NCI-H187 treated with DMSO at 0.1 percent for 48 hours (cell line): ENCODE results near the gene RANGRF.

ENCODE experiments used
- DNase-seq: peaks from one replicate; lab custom pipeline; 2025; lab: John Stamatoyannopoulos, UW

Gene RANGRF

GRCh38 chr17:8274816-8275215 lies 13.7 kb upstream of the RANGRF start:
- no peak for DNase-seq

DNA sequence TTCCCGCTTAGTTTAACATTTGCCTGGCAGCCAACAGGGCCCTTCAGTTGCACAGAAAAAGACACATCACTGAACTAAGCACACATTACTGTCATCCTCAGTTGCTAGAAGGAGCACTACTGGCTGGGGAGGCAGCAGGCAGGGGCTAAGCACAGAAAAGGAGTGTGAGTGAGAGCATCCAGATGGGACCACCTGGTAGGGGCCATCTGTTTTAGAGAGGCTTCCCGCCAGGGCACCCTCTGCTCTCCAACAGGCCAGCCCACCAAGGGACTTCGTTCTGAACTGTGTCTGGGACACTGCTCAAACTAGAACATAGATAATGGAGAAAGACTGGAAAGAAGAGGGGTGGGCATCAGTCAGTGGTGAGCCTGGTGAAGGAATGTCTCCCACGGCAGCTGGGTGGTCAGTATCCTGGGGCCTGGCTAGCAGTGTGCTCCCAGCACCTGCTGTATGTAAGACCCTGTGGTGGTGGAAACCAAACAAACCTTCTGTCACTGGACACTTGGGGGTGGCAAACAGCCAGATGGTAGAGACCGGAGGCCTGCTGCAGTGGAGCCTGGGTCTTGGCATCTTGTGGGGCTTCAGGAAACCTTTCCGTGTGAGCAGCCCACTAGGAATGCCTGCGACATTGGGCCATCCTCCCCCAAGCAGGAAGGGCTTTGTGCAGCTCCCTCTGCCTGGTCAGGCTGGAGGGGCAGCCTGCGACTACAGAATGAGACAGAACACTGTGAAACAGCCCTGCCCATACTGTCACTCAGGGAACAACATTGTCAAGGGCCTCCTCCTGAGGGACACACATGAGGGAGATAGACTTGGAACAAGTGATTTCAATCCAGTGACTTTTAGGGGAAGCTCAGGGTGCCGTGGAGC lies 12.8 kb upstream of the RANGRF start:
- no peak for DNase-seq

DNA sequence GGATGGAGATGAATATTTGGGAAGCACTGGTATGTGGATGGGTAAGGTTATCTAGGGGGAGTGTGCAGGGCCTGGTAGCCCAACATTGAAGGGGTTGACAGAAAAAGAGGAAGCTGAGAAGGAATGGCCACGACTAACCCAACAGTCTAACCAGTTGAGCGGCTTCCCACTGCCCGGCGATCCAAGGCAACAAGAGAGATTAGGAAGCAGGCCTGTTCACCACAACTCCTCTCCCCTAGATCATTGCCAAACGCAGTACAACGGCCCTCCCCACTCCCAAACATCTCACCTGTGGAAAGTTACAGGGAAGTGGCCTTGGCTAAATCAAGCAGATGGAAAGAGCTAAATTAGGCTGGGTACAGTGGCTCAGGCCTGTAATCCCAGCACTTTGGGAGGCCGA lies 11.2 kb upstream of the RANGRF start:
- no peak for DNase-seq

DNA sequence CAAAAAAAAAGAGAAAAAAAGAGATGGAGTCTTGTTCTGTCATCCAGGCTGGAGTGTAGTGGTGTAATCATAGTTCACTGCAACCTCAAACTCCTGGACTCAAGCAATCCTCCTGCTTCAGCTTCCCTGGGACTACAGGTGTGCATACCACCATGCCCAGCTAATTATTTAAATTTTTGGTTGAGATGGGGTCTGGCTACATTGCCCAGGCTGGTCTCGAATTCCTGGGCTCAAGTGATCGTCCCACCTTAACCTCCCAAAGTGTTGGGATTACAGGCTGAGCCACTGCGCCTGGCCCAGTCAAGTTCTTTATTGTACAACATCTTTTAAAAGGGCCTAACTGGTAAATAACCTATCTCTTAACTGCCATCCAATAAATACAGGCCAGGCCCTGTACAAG lies 6.1 kb upstream of the RANGRF start:
- no peak for DNase-seq

DNA sequence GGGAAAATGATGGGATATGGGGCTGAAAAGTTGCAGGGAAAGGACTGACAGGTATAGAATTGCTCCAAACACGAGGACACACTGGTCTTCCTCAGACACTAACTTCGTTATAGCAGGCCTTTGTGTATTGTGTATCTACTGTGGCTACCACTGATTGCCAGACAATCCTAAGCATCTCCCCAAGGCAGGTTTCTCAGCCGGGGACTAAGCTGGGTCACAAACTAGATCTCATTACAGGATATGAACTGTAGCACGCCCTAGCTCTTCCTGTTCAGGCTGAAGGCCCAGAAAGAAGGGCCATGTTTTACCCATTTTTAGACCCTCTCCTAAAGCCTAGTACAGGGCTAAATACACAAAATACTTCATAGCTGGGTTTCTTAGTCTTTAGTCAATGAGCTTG lies 5.1 kb upstream of the RANGRF start:
- no peak for DNase-seq

DNA sequence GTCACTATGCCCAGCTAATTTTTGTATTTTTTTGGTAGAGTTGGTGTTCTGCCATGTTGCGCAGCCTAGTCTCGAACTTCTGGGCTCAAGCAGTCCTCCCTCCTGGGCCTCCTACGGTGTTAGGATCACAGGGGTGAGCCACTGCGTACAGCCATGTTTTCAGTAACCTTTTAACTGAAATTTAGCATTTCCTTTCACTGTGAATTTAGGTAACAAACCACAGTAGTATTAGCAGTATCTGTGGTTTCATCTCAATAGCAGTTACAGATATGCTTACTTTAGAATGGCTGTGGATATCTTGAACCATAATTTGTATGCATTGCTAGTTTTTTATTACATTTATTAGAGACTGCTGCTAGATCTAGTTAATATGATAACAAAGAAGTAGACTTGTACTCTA lies 4.3 kb upstream of the RANGRF start:
- DNase-seq, result no peak

- DNase-seq, result no peak
Observed at GRCh38 chr17:8285270-8286181, 2.9 kb upstream of the RANGRF start.

DNA sequence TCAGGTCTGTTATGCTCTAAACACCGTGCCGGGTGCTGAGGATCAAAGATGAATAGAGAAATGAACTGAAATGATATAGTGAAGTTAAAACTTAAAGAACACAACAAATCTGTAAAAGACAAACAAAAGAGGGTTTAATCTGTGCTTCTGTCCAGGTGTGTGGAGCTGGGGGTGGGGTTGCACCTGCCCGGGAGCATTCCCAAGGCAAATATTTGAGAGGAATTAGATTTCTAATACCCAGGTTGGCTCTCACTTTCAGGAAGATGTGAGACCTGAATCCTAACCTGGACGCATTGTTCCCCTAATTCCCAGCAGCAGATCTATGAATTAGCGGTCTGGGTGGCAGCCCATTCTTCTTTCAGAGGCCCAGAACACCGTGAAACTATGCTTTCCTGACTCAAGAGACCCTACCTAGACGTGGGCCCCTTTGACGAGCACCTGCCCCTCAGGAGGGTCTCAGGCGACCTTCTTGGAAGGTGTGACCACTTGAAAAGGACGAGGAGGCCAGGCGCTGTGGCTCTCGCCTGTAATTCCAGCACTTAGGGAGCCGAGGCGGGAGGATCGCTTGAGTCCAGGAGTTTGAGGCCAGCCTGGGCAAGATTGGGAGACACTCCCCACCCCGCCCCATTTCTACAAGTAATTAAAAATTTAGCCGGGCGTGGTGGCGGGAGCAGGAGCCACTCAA lies 677 bp upstream of the RANGRF start:
- DNase-seq, result no peak

GRCh38 chr17:8289103-8289397 lies 580 bp downstream of the RANGRF start:
- no peak for DNase-seq

DNA sequence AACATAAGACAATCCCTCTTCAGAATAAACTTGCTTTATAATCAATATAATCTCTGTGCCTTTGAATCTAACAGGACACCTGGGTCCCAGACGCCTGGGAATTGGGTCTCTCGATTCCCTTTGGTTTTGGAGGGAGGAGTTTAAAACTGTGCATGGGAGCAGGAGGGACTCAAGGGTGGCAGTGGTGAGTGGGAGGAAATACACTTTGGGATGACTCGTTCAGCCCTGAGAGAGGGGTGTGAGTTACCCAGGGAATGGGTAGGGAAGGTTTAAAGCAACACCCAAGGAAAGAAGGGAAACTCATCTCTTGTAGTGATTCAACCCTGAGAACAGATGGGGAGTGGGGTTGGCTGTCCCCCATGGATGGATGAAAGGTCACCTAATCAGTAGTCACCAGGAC lies 1.6 kb downstream of the RANGRF start:
- no peak for DNase-seq

- DNase-seq, result no peak
Observed at GRCh38 chr17:8292639-8293395, 4.3 kb downstream of the RANGRF start.

DNA sequence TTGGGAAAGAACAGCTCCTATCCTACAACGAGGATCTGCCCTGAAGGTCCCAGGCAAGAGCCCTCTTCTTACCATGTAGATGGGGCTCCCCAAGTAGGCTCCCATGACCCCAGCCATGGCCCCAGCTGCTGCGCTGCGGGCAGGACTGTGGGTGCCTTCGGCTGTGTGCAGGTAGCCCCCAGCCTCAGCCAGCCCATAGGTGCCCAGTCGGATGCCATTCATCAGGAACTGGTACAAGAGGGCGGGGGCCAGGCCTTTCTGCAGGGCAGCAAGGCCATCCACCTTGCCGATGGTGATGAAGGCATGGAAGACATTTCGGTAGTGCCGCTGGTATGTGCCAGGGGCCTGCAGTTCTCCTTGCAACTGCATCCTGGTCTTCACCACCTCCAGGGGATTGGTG lies 5.9 kb downstream of the RANGRF start:
- no peak for DNase-seq

GRCh38 chr17:8294814-8295316 lies 6.4 kb downstream of the RANGRF start:
- no peak for DNase-seq

DNA sequence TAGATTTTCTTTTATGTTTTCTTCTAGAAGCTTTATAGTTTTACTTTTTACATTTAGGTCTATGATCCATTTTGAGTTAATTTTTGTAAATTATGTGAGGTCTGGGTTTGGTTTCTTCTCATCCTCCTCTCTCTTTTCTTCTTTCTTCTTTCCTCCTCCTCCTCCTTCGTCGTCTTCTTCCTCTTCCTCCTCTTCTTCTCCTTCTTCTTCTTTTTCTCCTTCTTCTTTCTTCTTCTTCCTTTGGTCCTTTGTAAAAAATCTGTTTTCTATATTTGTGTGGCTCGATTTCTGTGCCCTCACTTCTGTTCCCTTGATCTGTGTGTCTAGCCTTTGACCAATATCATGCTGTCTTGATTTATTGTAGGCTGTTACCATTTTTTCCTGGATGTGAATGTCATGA lies 11.8 kb downstream of the RANGRF start:
- DNase-seq, result no peak

DNA sequence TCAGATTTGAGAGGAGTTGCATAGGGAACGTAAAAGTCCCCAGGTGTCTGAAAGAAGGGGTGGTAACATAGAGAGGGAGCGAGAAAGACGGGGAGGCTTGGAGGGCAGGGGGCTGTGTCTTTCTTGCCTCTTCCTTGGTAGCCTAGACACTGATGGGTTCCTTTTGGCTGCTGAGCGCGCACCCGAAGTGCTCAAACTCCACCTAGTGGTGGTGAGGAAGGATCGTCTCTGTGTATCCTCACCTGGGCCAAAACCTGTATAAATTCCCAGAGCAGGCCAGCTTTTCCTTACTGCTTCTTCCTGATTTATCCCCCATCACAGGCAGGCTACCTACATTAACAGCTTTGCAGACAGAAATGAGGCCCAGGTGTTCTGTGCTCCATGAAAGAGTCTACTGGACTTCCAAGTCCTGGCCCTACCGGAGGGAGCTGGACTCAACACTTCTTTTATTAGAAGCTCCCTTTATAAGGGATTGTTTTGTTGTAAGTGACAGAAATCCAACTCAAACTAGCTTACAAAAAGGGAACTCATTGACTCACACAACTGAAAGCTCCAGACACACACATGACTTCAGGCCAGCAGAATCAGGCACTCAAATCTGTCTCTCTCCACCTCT lies 12.3 kb downstream of the RANGRF start:
- no peak for DNase-seq

GRCh38 chr17:8310601-8311123 lies 22.2 kb downstream of the RANGRF start:
- no peak for DNase-seq

DNA sequence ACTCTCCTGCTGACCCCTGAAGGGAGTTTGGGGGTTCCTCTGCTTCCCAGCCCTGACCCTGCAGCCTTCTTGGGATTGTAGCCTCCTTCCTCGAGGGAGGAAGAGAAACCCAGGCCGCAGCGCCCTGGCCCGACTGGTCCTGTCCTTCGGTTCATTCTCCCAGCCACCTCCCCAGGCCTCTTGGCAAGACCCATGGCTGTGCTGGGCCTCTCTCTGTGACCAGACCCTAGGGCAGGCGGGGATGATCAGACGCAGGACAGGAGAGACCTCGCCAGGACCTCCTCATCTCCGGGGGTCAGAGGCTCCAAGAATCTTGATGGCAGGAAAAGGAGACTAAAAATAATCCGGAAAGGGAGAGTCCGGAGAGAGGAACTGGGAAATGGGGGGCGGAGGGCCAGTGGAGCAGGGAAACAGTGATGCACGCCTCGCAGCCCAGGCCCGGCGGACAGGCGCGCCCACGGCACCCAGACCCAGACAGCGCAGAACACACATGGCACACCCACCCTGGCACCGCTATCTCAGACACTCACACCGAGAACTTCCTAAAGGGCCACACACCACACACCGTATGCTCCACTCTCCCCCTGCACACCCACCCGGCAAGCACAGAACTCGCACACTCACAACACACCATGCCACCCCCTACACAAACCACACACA lies 22.8 kb downstream of the RANGRF start:
- DNase-seq, result no peak

GRCh38 chr17:8312251-8312650 lies 23.8 kb downstream of the RANGRF start:
- no peak for DNase-seq

DNA sequence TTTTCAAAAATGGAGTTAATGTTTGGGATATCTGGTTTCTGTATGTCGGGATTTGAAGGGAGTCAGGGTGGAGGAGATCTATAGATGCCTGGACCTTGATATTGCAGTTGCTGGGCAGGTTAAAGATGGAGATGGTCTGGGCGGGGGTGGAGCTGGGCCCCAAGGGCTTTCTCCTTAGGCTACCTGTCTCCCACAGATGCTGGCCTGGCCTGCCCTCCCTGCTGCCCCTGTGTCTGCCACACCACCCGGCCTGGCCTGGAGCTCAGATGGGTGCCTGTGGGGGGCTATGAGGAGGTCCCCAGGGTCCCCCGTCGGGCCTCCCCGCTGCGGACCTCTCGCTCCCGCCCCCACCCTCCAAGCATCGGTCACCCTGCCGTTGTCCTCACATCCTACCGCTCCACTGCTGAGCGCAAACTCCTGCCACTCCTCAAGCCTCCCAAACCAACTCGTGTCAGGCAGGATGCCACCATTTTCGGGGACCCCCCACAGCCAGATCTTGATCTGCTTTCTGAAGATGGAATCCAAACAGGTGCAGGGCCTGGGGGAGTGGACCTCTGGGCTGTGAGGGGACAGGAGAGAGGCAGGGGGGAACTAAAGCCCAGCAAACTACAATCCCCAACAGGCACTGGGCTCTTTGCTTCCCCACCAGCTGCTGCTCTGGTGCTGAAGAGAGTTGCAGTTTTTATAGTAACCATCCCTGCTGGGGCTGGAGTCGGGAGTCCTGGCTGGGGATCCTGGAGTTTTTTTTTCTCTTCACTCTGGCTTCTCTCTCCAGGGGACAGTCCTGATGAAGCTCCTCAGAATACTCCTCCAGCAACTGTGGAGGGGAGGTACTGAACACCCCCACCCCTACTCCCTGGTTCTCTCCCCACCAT lies 24.5 kb downstream of the RANGRF start:
- no peak for DNase-seq
